ENCODE measurements around the gene TTLL11. TPM values are rescaled to one million over a fixed set of nuclear protein-coding genes. Genes with fewer than 3 reads are reported as not detected.

TTLL11 gene
- total and polyA plus RNA-seq, 4 donors = 1.4 to 4.5 (median 3.6) TPM

DNA sequence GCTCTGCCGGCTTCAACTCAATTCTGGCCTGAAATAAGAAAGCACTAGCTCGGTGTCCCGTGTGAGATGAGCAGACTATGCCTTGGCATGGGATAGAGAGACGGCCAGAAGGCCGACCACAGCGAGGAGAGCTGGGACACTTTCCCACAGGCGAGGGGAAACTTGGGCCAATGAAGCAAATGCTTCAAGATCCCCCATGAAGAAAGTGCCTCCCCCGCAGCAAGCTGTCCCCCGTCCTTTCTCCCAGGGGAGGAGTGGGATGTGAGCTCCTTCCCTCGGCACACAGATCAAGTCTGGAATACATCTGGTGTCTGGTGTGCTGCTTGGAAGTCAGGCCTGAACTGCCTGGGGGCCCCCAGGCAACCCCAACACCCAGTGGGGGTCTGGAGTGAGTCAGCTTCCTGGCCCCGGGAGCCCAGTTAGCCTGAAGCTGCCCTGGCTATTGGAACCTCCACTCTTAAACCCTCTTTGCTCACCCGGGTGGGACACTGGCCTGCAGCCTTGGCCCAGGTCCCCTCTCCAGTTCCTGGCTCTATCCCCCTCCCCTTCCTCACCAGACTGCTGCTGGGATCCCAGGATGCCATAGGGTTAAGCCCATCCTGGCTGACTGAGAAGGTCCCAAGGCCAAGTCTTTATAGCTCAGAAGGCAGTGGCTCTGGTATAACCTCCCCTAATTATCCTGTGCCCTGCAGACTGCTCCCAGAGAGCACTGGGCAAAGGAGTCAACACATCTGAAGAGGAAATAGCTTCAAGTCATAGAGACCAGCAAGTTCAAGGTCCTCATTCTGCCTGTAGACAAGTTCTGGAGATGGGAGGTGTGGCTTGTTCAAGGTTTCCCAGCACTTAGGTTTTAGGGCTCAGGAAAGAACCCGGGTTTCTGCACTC is 205.3 kb downstream of the TTLL11 start:
- Histone ChIP-seq H3K27ac (ENCODE audit: low read depth in 1 of 2, low read length in 2 of 2) (no peak overlapping the region), H3K9me3 (ENCODE audit: control insufficient read depth in 4 of 4, low read length in 3 of 4) (no peaks in the 10 kb centered on the region), H3K27me3 (ENCODE audit: control insufficient read depth in 4 of 4, insufficient read depth in 4 of 4, low read length in 3 of 4) (no peaks in the 10 kb centered on the region), H3K4me1 (ENCODE audit: control insufficient read depth in 4 of 4, insufficient read depth in 4 of 4, low read length in 3 of 4) (no peaks in the 10 kb centered on the region), H3K4me3 (ENCODE audit: low read depth in 1 of 3, low read length in 3 of 3) (no peak overlapping the region), H3K9ac (ENCODE audit: low read depth in 1 of 2, low read length in 2 of 2) (no peak overlapping the region), H3K36me3 (ENCODE audit: control insufficient read depth in 4 of 4, insufficient read depth in 3 of 4, low read depth in 1 of 4, low read length in 3 of 4) (no peaks in the 10 kb centered on the region)
- no peak for TF ChIP-seq ZBTB33 (IDR thresholded peaks at IDR 0.05)
- no peak for TF ChIP-seq HNF4A (conservative IDR thresholded peaks at IDR 0.05)
- no peak for TF ChIP-seq FOXA1 (IDR thresholded peaks at IDR 0.05)
- TF ChIP-seq, protein P1, sequence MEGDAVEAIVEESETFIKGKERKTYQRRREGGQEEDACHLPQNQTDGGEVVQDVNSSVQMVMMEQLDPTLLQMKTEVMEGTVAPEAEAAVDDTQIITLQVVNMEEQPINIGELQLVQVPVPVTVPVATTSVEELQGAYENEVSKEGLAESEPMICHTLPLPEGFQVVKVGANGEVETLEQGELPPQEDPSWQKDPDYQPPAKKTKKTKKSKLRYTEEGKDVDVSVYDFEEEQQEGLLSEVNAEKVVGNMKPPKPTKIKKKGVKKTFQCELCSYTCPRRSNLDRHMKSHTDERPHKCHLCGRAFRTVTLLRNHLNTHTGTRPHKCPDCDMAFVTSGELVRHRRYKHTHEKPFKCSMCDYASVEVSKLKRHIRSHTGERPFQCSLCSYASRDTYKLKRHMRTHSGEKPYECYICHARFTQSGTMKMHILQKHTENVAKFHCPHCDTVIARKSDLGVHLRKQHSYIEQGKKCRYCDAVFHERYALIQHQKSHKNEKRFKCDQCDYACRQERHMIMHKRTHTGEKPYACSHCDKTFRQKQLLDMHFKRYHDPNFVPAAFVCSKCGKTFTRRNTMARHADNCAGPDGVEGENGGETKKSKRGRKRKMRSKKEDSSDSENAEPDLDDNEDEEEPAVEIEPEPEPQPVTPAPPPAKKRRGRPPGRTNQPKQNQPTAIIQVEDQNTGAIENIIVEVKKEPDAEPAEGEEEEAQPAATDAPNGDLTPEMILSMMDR (IDR thresholded peaks at IDR 0.05; ENCODE audit: low read depth, low read length, missing input control) = no peak
- no peak for TF ChIP-seq EGR1 (IDR thresholded peaks at IDR 0.05; ENCODE audit: low read depth in 2 of 2)
- DNase-seq (ENCODE audit: low spot score) = no peak
- 87% methylated on average over 13 of the region's 13 CpGs for WGBS

DNA sequence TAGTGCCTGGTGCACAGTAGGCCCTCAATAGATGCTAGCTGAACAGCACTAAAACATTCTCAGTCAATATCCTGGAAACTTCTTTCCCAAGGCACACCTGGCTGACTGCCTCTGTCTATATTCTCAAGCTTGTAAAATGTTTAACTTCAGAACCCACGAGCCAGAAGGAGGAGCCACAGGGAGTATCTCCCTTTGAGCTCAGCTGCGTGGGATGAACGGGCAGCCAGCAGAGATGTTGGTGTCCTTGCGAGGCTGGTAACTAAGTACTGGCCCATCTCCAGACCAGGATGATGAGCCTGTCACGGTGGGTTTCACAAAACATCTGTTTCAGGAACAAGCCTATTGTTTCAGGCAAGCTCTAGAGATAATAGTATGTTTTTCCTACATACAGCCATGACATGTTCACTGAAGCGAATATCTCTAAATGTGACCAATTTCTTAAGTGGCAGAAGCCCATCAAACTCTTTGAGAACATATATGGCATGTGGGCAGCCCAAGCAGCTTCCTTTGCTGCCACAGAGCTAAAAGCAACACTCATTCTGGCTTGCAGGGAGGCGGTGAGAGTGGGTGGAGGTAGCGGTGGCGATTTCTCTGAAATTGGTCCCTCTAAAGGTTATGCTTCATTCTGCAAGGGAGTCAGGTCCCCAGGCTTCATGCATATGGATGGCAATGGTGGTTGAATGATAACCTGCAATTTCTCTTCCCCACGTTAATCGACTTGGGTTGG is 206.2 kb downstream of the TTLL11 start:
- WGBS = 83% methylated on average over 11 of the region's 11 CpGs
- TF ChIP-seq RXRA (IDR thresholded peaks at IDR 0.05) = no peak

DNA sequence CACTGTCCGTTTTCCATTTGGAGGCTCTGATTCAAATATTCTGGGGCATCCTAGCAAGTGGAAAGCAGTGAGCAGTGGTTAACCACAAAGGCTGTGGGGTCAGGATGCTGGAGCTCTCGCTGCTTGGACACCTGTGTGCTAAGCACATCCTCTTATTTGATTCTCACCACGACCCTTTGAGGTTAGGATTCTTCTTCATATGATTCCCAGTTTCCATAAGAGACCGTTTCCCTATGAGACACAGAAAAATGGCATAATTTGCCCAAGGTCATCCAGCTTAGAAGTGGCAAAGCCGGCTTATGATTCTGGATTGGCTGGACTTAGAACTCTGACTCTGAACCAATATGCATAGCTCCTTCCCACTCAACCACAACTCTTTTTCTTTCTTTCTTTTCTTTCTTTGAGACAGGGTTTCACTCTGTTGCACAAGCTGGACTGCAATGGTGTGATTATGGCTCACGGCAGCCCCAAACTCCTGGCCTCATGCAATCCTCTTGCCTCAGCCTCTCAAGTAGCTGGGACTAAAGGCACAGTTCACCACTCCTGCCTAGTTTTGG is 207.7 kb downstream of the TTLL11 start:
- Histone ChIP-seq H3K36me3 (ENCODE audit: control insufficient read depth in 4 of 4, insufficient read depth in 3 of 4, low read depth in 1 of 4, low read length in 3 of 4) (no peaks in the 10 kb centered on the region), H3K9me3 (ENCODE audit: control insufficient read depth in 4 of 4, low read length in 3 of 4) (no peaks in the 10 kb centered on the region), H3K4me1 (ENCODE audit: control insufficient read depth in 4 of 4, insufficient read depth in 4 of 4, low read length in 3 of 4) (no peaks in the 10 kb centered on the region), H3K9ac (ENCODE audit: low read depth in 1 of 2, low read length in 2 of 2) (no peak overlapping the region), H3K27me3 (ENCODE audit: control insufficient read depth in 4 of 4, insufficient read depth in 4 of 4, low read length in 3 of 4) (no peaks in the 10 kb centered on the region), H3K4me3 (ENCODE audit: low read depth in 1 of 3, low read length in 3 of 3) (no peak overlapping the region), H3K27ac (ENCODE audit: low read depth in 1 of 2, low read length in 2 of 2) (no peak overlapping the region)
- DNase-seq (ENCODE audit: low spot score) = no peak
- WGBS = 82% methylated on average over 6 of the region's 6 CpGs
- TF ChIP-seq GABPA (IDR thresholded peaks at IDR 0.05 in 1 of 2, conservative IDR thresholded peaks at IDR 0.05 in 1 of 2) (no peak), ZBTB33 (IDR thresholded peaks at IDR 0.05) (no peak), MAX (IDR thresholded peaks at IDR 0.05) (no peak), JUND (IDR thresholded peaks at IDR 0.05) (no peak), SP1 (IDR thresholded peaks at IDR 0.05) (no peak), FOXA1 (IDR thresholded peaks at IDR 0.05) (no peak), YY1 (IDR thresholded peaks at IDR 0.05) (no peak), EGR1 (IDR thresholded peaks at IDR 0.05; ENCODE audit: low read depth in 2 of 2) (no peak), RXRA (IDR thresholded peaks at IDR 0.05) (no peak), NR2F2 (IDR thresholded peaks at IDR 0.05) (no peak), TAF1 (conservative IDR thresholded peaks at IDR 0.05) (no peak), HNF4G (IDR thresholded peaks at IDR 0.05) (no peak), RAD21 (IDR thresholded peaks at IDR 0.05) (no peak)
- TF ChIP-seq, protein P1 (IDR thresholded peaks at IDR 0.05; ENCODE audit: low read depth, low read length, missing input control) = no peak
- TF ChIP-seq, protein P2, sequence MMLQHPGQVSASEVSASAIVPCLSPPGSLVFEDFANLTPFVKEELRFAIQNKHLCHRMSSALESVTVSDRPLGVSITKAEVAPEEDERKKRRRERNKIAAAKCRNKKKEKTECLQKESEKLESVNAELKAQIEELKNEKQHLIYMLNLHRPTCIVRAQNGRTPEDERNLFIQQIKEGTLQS (IDR thresholded peaks at IDR 0.05) = no peak

More for the DNA sequence above, 206.2 kb downstream of the TTLL11 start:
- Histone ChIP-seq H3K27ac (ENCODE audit: low read depth in 1 of 2, low read length in 2 of 2) (no peak overlapping the region), H3K27me3 (ENCODE audit: control insufficient read depth in 4 of 4, insufficient read depth in 4 of 4, low read length in 3 of 4) (no peaks in the 10 kb centered on the region), H3K36me3 (ENCODE audit: control insufficient read depth in 4 of 4, insufficient read depth in 3 of 4, low read depth in 1 of 4, low read length in 3 of 4) (no peaks in the 10 kb centered on the region), H3K9me3 (ENCODE audit: control insufficient read depth in 4 of 4, low read length in 3 of 4) (no peaks in the 10 kb centered on the region), H3K9ac (ENCODE audit: low read depth in 1 of 2, low read length in 2 of 2) (no peak overlapping the region), H3K4me3 (ENCODE audit: low read depth in 1 of 3, low read length in 3 of 3) (no peak overlapping the region), H3K4me1 (ENCODE audit: control insufficient read depth in 4 of 4, insufficient read depth in 4 of 4, low read length in 3 of 4) (no peaks in the 10 kb centered on the region)
- no peak for DNase-seq (ENCODE audit: low spot score)
